Left forelimb (tissue), 1 donor: Measurements from ENCODE around the gene TMEM14A.
"Not testable (repeated sequence)": the region's sequence is repeated elsewhere in the genome, so short reads cannot be mapped to it uniquely, and the experiment has no call there.

Experiments used
- DNase-seq: peaks from one replicate; pipeline ENCODE4 v3.0.0-alpha.2; 2018; ENCODE audit warnings: low spot score

The TMEM14A gene

DNA sequence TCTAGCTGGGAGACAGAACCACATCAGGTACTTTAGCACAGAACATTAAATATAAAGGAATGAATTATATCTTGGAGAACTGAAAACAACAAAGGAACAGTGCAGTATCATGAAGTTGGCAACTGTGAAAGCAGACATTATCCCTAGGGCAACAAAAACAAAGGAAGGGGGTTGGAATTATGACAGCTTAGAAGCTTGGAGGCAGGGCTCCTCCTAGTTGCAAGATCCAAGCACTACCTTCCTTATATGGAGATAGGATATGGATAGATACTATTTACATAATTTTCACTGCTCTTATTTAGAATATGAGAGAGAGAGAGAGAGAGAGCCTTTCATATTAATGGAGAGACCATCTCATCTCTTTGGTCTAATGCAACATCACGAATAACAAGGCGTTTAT lies 27.0 kb downstream of the TMEM14A start:
- DNase-seq, result no peak

DNA sequence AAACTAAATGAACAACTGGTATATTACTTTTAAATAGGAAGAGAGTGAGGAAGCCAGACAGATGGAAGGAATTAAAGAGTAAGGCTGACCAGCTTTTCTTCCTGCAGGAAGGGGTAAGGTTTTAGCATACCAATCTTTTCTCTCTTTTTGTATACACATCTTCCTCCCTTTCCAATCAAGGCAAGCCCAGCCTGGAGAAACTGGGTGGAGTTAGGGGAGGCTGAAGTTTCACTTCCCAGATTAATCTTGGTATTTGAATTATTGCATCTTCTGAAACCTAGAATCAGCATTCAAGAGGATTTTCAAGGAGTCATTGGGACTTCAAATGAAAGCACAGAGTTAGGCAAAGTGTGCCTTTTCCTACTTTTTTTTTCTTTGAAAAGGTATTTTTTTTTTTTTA lies 33.1 kb downstream of the TMEM14A start:
- no peak for DNase-seq

DNA sequence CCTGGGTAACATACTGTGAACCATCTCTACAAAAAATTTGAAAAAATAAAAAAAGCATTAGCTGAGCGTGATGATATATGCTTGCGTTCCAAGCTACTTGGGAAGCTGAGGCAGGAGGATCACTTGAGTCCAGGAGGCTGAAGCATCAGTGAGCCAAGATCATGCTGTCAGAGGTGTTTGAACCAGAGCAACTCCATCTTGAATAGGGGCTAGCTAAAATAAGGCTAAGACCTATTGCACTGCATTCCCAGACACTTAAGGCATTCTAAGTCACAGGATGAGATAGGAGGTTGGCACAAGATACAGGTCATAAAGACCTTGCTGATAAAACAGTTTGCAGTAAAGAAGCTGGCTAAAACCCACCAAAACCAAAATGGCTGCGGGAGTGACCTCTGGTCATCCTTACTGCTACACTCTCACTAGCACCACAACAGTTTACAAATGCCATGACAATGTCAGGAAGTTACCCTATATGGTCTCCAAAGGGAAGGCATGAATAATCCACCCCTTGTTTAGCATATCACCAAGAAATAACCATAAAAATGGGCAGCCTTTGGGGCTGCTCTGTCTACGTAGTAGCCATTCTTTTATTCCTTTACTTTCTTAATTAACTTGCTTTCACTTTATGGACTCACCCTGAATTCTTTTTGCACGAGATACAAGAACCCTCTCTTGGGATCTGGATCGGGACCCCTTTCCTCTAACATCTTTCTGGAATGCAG lies 34.0 kb downstream of the TMEM14A start:
- DNase-seq, result not testable (repeated sequence)

DNA sequence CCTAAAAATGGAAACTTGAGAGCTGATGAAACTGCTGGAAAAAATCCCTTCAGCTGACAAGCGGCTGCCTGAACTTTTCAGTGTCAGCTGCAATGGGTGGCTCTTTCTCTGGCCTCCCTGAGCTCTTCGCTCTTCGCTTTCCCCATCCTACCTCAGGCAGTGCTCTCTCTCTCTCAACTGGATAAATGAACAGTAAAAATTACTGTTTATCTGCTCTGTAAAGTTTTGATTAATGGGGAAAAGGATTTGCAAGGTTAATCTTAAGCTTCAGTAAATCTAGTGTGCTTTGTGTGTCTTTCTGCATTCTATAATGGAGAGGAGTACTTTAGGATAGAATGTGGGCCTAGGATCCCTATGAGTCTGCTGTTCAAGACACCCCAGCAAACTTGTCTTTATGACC lies 35.1 kb downstream of the TMEM14A start:
- no peak for DNase-seq

DNA sequence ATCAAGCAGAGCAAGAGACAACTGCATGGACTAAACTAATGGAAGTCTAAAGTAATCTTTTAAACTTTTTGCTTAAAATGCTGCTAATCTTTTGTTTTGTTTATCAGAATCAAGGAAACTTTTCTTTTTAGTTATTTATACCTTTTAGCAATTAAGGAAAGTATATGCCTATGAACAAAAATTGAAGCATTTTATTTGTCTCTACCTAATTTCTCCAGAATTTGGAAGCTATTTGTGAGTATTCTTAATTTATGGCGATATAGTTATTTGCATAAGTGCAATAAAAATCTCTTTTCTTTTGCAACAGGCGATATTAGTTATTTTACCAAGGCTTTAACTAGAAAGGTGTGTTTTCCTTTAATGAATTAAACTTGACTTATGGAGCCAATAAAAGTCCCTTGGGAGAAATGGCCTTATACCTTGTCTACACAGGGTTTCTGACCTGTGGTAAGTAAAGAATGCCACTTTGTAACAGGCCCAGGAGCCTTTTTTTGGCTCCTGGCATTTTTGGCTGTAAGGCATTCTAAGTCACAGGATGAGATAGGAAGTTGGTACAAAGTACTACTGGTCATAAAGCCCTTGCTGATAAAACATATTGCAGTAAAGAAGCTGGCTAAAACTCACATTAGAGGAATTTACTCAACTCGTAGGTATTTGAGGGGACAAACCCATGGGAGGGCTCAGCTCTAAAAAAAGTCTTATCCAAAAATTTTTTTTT lies 37.2 kb downstream of the TMEM14A start:
- DNase-seq, result no peak

DNA sequence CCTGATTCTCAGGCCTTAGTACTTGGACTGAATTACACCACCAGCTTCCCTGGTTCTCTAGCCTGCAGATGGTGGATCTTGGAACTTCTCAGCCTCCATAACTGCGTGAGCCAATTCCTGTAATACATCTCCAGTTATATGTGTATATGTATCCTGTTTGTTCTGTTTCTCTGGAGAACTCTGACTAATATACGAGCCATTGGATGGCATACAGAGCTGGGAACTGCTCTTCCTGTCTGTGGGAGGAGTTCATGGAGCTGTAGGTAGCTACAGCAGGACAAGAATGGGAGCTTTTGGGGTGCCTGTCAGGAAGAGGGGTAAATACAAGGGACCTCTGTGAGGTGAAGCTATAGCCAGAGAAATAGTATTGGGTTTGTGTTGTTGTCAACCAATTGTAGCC lies 41.2 kb downstream of the TMEM14A start:
- DNase-seq, result no peak

DNA sequence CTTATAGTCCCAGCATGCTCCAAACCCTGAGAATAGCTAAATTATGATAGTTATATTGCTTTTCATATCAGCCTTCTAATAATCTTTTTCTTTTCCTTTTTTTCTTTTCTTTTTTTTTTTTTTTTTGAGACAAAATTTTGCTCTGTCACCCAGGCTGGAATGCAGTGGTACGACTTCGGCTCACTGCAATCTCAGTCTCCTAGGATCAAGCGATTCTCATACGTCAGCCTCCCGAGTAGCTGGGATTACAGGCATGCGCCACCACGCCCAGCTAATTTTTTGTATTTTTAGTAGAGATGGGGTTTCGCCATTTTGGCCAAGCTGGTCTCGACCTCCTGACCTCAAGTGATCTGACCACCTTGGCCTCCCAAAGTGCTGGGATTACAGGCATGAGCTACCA lies 43.8 kb downstream of the TMEM14A start:
- not testable (repeated sequence) for DNase-seq

DNA sequence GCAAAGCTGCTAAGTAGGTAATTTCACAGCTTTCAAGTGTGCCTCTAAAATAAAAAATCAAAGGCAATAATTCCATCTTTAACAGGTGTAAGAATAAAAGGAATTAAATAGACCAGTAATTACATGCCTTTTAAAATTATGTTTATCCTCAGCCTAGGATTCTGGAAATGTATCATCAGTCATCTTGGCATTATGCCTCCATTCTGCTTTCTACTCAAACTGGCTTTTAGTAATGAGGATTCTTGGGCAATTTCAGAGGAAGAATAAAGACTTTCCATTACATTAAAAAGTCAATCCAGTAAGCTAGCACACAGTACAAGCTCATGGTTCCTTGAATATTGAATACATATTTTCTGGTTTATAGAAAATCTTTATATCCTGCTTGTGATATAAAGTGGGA lies 47.6 kb downstream of the TMEM14A start:
- DNase-seq, result no peak

DNA sequence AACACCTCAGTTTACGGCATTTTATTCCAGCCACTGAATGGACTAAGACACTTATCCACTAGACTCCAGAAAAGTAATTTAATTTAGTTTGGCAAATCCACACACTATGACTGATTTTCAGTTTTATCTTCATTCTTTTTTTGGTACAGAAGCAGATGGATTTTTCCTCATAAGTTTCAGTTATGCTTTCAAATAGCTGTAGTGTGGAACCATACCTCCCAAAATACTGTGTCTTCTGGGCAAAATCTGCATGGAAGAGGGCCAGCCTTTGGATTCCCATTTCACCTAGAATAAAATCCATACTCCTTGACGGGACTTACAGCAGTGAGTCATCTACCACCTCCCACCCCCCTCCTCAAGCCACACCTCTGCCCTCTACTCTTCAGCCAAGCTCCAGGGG lies 49.4 kb downstream of the TMEM14A start:
- DNase-seq, result no peak

DNA sequence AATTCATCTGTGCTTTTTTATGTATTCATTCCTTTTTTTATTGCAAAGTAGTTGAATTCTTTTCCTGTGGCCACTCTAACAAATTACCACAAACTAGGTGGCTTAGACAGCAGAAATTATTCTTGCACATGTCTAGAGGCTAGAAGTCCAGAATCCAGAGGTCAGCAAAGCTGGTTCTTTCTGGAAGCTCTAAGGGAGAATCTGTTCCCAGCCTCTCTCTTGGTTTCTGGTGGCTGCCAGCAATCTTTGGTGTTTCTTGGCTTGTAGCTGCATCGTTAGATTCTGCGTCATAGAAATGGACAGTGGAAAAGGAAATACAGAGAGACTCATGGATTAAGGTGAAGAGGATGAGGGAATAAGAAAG lies 53.1 kb downstream of the TMEM14A start:
- DNase-seq, result no peak

DNA sequence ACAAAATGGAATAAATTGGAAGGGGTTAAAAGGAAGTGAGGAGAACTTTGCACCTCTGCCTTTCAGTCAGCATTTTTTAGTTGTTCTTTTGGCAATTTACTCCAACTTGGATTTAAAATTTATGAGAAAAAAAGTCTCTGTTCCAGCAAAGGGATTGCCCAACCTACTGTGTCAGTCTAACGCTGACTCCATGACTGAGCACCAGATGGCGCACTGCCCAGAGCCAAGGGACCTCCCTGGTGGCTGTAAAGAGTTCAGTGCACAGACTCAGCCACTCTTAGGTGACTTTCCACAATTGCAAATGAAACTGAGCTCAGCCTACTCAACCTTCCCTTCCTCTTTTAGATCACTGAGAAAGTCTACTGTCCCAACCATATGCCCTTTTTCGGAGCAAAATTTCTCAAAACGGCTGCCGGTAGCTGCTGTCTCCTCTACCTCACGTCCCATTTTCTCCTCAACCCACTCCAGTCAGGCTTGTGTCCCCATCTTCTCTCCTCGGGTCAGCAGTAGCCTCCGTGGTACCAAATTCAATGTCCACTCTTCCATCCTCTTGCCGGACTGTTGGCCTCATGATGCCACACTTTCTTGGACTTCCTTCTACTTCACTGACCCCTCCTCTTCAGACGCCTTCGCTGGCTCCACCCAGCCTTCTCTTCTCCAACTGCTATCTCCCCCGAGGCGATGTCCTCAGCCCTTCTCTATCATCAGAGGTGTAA lies 53.7 kb downstream of the TMEM14A start:
- DNase-seq, result no peak

DNA sequence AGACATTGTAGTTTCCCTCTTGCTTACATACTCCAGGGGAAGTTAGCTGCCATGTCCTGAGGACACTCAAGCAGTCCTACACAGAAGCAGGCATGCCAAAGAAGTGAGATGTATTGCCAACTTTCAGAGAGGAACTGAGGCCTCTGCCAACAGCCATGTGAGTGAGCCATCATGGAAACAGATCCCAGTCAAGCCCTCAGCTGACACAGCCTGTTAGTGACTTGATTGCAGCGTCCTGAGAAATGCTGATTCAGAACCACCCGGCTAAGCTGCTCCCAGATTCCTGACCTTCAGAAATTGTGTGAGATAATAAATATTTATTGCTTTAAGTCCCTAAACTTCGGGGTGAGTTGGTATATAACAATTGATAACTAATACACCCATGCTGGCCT lies 54.2 kb downstream of the TMEM14A start:
- DNase-seq, result no peak

DNA sequence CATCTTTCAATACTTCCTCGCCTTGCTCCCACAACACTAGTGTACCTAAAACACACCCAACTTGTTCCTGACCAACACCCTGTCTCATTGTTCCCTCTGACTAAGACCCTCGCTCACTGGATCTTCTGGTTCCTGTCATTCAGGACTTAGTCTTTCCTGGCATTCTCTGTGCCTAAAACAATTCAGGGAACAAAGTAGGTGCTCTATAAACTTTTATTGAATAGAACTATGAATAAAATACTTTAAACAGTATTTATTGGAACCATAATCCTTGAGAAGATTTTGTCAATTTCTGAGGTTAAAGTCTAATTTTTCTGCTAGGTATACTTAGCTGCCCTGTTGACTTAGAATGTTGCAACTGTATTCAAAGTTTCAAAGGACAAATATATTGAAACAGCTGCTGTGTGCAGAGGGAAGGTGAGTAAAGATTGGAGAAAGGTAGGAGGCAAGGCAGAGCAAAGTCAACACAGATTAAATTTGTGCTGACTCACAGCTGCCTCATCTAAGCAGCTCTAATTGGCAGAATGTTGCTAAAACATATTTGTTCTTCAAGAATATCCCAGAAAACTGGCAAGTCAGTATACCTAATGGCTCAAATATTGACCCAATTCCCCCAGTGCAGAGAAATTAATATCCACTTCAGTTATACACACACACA lies 54.8 kb downstream of the TMEM14A start:
- no peak for DNase-seq

DNA sequence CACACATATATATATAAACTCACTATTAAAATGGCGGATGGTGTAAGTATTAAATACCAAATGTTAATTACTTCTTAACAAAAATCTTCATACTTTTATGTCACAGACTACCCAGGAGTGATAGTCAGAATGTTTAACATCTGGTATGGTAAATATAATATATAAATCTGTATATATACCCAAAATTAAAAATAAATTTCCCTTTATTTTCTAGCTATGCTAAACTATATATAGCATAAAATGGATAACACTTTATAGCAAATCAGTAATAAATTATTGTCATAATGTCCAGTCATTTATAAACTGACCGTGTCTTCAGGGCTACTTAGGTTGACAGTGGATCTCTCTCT lies 55.3 kb downstream of the TMEM14A start:
- no peak for DNase-seq

DNA sequence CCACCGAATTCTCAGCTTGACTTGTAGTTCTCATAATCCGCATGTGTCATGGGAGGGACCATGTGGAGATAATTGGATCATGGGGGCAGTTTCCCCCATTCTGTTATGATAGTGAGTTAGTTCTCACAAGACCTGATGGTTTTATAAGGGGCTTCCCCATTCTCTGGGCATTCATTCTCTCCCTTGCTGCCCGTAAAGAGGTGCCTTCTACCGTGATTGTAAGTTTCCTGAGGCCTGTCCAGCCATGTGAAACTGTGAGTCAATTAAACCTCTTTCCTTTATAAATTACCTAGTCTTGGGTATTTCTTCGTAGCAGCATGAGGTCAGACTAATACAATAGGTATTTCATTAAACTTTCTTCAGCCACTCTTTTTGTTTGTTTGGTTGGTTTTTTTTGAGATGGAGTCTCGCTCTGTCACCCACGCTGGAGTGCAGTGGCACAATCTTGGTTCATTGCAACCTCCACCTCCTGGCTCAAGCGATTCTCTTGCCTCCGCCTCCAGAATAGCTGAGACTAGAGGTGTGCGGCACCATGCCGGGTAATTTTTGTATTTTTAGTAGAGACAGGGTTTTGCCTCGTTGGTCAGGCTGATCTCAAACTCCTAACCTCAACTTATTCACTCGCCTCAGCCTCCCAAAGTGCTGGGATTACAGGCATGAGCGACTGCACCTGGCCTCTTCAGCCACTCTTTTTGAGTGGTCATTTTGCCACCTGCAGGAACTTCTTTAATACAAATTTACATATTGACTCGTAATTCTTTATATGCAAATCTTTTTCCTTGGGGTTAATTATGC lies 56.0 kb downstream of the TMEM14A start:
- DNase-seq, result no peak

DNA sequence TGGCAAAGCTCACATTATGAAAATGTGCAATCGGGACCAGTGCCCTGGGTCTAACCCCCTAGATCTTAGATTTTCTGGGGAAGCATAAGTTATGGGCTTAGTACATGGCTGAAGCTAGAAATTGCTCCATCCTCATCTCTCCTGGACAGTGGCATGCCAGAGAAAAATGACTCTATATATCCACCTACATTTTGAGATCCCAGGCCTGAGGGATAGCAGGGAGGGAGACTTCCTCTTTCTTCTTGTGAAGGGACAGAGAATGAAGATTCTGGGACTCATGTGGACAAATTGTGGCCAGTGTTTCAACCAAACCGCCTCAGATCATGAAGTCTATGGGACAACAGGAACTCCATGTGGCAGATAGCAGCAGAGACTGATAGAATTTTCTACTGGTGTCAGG lies 57.0 kb downstream of the TMEM14A start:
- DNase-seq, result no peak

DNA sequence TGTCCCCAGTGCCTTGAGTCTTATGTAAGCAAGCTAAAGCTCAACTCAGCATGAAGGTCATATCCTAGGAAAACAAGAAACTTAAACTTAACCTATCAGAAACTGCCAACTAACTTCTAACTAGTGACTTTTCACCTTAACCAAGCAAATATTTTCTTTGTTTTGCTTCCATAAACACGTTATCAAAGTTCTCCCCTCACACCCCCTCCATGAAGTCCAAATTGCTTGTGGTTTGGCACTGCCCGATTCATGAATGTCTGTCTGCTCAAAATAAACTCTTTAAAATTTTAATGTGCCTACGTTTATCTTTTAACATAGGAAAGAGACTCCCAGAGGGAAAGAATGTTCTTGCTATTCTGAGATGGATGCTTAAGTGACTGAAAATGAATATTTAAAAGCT lies 57.5 kb downstream of the TMEM14A start:
- no peak for DNase-seq

DNA sequence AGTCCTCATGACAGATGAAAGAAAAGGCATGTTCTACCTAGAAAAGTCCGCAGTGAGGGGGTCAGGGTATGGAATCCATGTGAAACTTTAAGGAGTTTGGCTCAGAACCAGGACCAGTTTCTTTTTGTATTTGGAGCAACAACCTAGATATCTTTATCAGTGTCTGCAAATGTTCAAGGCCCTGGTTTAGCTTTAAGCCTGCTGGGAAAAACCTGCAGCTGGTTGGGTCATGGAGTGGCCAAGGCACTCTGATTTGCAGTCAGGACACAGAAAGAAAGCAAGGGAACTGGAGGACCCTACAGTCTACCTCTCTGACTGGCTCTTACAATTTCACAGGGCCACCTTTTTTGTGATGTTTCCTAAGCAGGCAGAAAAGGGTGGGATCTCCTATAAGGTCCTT lies 58.7 kb downstream of the TMEM14A start:
- DNase-seq, result no peak

DNA sequence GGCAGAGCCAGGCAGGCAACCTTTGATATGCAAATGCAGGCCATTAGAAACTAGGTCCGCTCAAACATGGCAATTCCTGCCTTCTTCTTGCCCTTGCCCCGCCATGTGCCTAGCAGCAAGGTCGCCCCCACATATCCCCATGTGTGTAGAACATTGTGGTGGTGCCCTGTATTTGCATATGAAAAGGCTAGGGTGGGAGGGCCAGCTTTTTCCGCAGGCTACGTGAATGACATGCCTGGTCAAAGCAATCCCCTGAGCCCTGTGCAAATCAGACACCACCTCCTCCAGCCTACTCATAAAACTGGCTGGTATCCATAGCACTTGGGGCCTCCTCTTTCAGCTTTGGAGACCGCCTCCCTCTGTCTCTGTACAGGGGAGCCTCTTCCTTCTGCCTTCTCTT lies 60.8 kb downstream of the TMEM14A start:
- DNase-seq, result no peak

DNA sequence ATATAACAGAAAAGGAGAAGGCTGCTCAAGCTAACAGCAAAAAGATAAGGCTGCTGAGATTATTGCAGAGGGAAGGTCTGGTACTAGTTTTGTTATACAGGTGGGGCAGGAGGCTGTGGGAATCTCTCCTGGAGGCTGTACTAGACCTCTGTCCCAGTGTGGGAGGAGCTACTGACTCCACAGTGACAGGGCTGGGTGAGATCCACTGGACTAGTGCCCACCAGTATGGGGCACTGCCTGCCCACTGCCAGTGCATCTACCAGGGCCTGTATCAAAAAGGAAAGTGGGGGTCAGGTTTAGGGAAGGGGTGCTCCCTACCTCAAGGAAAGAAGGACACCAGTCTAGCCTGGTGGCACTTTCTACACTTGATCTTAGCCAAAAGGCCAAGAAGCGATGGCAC lies 62.3 kb downstream of the TMEM14A start:
- DNase-seq, result no peak

DNA sequence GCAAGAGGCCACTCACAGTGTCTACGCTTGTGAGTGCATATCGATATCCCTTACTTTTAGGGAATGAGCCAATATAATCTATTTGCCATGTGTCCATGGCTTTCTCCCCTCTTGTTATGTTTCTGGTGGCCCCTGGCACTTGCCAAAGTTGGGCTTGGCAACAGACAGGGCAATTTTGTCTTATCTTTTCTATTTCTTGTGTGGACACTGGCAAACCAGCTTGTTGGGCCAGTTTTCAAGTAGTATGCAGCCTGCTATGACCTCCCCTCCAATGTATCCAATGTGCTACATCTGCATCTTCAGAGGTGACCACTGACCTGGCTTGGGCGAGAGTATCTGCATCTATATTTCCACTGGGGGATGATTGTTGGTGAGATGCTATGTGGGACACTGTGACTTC lies 63.2 kb downstream of the TMEM14A start:
- DNase-seq, result no peak

DNA sequence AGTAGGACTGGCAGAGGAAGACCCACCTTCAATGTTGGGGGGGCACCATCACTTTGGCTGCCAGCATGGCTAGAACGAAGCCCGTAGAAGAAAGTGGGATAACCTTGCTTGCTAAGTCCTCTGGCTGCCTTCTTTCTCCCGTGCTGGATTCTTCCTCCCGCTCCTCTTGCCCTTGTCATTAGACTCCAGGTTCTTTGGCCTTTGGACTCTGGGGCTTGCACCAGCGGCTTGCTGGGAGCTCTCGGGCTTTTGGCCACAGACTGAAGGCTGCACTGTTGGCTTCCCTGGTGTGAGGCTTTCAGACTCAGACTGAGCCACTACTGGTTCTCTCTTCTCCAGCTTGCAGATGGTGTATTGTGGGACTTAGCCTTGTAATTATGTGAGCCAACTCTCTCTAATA lies 64.2 kb downstream of the TMEM14A start:
- DNase-seq, result no peak
